ENCODE data around the gene RNF217.

The RNF217 gene

DNA sequence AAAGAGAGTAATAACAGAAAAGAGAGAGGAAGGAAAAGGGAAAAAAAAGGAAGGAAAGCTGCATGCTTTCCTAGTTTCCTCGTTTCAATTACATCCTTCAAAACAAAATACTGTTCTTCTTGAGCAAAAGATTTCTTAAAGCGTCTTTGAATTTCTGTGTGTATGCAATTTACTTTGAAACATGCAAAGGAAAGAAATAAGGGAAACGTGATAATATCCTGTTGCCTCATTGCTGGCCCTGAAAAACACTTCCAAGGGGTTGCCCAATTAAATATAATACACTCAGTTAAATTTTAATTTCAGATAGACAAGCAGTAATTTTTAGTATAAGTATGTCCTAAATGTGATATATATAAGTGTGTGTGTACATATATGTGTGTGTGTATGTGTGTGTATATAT lies 140.2 kb downstream of the RNF217 start:
- no peak overlapping the region for H3K9ac ChIP-seq
- H2AFZ ChIP-seq (ENCODE audit: low read depth): no peak overlapping the region
- H3K27ac ChIP-seq: no peak overlapping the region
- H3K36me3 ChIP-seq (ENCODE audit: insufficient read depth): no peaks in the 10 kb centered on the region
- peaks cover 4% of the 10 kb centered on the region for H3K4me1 ChIP-seq (ENCODE audit: low read depth, poor library complexity, severe bottlenecking)
- no peaks in the 10 kb centered on the region for H4K20me1 ChIP-seq (ENCODE audit: insufficient read depth)
- TF ChIP-seq, protein P1, sequence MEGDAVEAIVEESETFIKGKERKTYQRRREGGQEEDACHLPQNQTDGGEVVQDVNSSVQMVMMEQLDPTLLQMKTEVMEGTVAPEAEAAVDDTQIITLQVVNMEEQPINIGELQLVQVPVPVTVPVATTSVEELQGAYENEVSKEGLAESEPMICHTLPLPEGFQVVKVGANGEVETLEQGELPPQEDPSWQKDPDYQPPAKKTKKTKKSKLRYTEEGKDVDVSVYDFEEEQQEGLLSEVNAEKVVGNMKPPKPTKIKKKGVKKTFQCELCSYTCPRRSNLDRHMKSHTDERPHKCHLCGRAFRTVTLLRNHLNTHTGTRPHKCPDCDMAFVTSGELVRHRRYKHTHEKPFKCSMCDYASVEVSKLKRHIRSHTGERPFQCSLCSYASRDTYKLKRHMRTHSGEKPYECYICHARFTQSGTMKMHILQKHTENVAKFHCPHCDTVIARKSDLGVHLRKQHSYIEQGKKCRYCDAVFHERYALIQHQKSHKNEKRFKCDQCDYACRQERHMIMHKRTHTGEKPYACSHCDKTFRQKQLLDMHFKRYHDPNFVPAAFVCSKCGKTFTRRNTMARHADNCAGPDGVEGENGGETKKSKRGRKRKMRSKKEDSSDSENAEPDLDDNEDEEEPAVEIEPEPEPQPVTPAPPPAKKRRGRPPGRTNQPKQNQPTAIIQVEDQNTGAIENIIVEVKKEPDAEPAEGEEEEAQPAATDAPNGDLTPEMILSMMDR (conservative IDR thresholded peaks at IDR 0.05; ENCODE audit: low read depth, low read length): no peak
- no peaks in the 10 kb centered on the region for H3K79me2 ChIP-seq (ENCODE audit: insufficient read depth, low read depth)
- H3K27me3 ChIP-seq (ENCODE audit: insufficient read depth, low read depth): no peaks in the 10 kb centered on the region
- no peak overlapping the region for H3K4me3 ChIP-seq (IDR thresholded peaks at IDR 0.05; ENCODE audit: insufficient read depth, low read depth, low read length)
- no peak overlapping the region for H3K4me2 ChIP-seq

DNA sequence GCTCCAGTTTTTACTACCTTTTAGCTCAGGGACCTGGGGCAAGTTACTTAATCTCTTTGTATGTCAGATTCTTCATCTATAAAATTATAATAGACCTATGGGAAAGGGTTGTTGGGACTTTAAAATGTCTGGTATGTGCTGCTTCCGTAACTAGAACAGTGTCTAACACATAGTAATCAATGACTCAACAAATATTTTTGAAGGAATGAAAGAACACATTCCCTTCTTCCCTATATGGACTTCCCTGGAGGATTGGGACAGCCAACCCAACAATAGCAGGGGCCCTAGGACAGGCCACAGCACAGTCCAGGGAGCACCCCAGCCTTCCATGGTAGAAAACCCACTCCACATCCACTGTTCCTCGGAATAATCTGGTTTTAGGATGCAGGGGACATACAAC lies 140.7 kb downstream of the RNF217 start:
- no peaks in the 10 kb centered on the region for H3K27me3 ChIP-seq (ENCODE audit: insufficient read depth, low read depth)
- H3K4me1 ChIP-seq (ENCODE audit: low read depth, poor library complexity, severe bottlenecking): peaks cover 4% of the 10 kb centered on the region
- H3K4me2 ChIP-seq: no peak overlapping the region
- H4K20me1 ChIP-seq (ENCODE audit: insufficient read depth): no peaks in the 10 kb centered on the region
- TF ChIP-seq, protein P1 (conservative IDR thresholded peaks at IDR 0.05; ENCODE audit: low read depth, low read length): no peak
- H3K36me3 ChIP-seq (ENCODE audit: insufficient read depth): no peaks in the 10 kb centered on the region
- no peak overlapping the region for H3K9ac ChIP-seq
- no peak overlapping the region for H3K27ac ChIP-seq
- no peak overlapping the region for H2AFZ ChIP-seq (ENCODE audit: low read depth)
- no peak overlapping the region for H3K4me3 ChIP-seq (IDR thresholded peaks at IDR 0.05; ENCODE audit: insufficient read depth, low read depth, low read length)
- no peaks in the 10 kb centered on the region for H3K79me2 ChIP-seq (ENCODE audit: insufficient read depth, low read depth)

DNA sequence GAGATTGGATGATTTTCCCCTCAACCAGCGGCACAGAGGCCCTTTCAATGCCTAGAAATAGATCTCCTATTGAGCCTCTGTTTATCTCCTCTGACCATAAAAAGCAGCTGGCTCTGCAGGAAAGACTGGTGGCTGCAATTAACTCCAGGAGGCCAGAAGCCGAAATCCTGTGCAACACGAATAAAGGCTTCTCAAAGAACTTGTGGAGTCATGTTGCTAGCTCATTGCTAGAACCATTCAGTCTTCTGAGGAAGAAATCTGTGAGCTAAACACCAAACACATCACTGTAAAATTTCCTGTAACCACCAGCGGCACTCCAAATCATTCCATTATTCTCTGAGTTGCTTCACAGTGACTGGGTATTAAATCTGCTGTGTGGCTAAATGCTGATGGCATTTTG lies 142.2 kb downstream of the RNF217 start:
- no peaks in the 10 kb centered on the region for H3K79me2 ChIP-seq (ENCODE audit: insufficient read depth, low read depth)
- H2AFZ ChIP-seq (ENCODE audit: low read depth): no peak overlapping the region
- H3K36me3 ChIP-seq (ENCODE audit: insufficient read depth): no peaks in the 10 kb centered on the region
- no peak overlapping the region for H3K27ac ChIP-seq
- no peak overlapping the region for H3K4me2 ChIP-seq
- H3K9ac ChIP-seq: no peak overlapping the region
- H4K20me1 ChIP-seq (ENCODE audit: insufficient read depth): no peaks in the 10 kb centered on the region
- TF ChIP-seq, protein P1 (conservative IDR thresholded peaks at IDR 0.05; ENCODE audit: low read depth, low read length): no peak
- H3K4me1 ChIP-seq (ENCODE audit: low read depth, poor library complexity, severe bottlenecking): no peaks in the 10 kb centered on the region
- no peaks in the 10 kb centered on the region for H3K27me3 ChIP-seq (ENCODE audit: insufficient read depth, low read depth)
- no peak overlapping the region for H3K4me3 ChIP-seq (IDR thresholded peaks at IDR 0.05; ENCODE audit: insufficient read depth, low read depth, low read length)

DNA sequence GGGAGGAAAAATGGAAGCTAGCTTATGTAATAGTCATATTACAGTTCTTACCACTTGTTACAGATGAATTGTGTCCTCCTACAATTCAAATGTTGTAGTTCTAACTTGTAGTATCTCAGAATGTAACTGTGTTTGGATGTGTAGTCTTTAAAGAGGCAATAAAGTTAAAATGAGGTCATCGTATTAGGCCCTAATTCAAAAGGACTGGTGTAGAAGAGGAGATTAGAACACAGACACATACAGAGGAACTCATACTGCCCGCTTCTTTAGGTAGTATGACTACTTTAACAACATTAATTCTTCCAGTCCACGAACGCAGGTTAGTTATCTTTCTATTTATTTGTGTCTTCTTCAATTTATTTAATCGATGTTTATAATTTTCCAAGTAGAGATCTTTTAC lies 144.8 kb downstream of the RNF217 start:
- H3K79me2 ChIP-seq (ENCODE audit: insufficient read depth, low read depth): no peaks in the 10 kb centered on the region
- H3K4me1 ChIP-seq (ENCODE audit: low read depth, poor library complexity, severe bottlenecking): no peaks in the 10 kb centered on the region
- H3K27me3 ChIP-seq (ENCODE audit: insufficient read depth, low read depth): no peaks in the 10 kb centered on the region
- H4K20me1 ChIP-seq (ENCODE audit: insufficient read depth): no peaks in the 10 kb centered on the region
- TF ChIP-seq, protein P1 (conservative IDR thresholded peaks at IDR 0.05; ENCODE audit: low read depth, low read length): no peak
- H3K36me3 ChIP-seq (ENCODE audit: insufficient read depth): no peaks in the 10 kb centered on the region
- no peak overlapping the region for H3K27ac ChIP-seq
- no peak overlapping the region for H2AFZ ChIP-seq (ENCODE audit: low read depth)
- no peak overlapping the region for H3K9ac ChIP-seq
- no peak overlapping the region for H3K4me3 ChIP-seq (IDR thresholded peaks at IDR 0.05; ENCODE audit: insufficient read depth, low read depth, low read length)
- no peak overlapping the region for H3K4me2 ChIP-seq

Data from KMS-11 (cell line).